Renal cortex interstitium (tissue), 11 donors: ENCODE measurements around the gene CALY. TPM values are rescaled to one million over a fixed set of nuclear protein-coding genes. Genes with fewer than 3 reads are reported as not detected.
"Not testable (repeated sequence)": the region's sequence is repeated elsewhere in the genome, so short reads cannot be mapped to it uniquely, and the experiment has no call there.

Source experiments
- DNase-seq, 11 donors: peaks; one replicate each; pipeline ENCODE4 v3.0.0-alpha.2; 2013; ENCODE audit warnings: low read depth in 9 of 11, low spot score in 4 of 11; ENCODE audit errors: extremely low read depth in 1 of 11
- polyA plus RNA-seq, 3 donors: library from polyadenylated mRNA; unstranded; fragments of 120-200 nt; gene quantifications; one replicate each; pipeline ENCODE4 v1.2.1, GENCODE V29; 2013; ENCODE audit not compliant: insufficient read length in 3 of 3

The CALY gene
- polyA plus RNA-seq, 3 donors, result 0.54 to 0.70 TPM; not detected in 1

DNA sequence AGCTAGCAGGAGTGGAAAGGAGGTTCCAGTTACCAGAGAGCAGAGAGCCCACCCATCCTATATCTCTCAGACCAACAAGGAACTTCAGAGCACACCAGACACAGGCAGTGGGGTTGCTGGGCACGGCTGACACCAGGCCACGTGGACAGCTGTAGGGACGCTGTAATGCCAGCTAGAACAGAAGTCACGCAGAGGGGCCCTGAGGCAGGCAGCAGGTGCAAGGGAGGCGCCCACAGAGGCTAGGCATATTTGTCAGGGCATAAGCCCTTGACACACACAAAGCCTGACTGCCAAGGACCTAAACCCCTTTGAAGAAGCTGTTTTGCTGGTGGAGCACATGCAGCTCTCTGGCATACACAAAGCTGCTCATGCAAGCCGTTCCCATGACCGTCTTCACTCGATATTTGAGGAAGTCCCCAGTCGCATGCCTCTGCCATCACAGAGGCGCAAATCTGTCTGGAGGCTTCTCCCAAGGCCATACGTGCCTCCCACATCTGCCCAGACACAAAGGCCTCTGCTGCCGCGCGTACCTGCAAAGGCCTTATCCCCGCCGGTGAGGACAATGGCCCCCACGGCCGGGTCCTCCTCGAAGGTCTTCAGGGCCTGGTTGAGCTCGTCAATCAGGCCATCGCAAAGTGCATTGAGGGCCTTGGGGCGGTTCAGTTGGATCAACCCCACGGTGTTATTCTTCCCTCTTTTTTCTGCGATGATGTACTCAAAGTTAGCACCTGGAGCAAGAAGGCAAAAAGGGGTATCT lies 33.5 kb upstream of the CALY start:
- no peak for DNase-seq

DNA sequence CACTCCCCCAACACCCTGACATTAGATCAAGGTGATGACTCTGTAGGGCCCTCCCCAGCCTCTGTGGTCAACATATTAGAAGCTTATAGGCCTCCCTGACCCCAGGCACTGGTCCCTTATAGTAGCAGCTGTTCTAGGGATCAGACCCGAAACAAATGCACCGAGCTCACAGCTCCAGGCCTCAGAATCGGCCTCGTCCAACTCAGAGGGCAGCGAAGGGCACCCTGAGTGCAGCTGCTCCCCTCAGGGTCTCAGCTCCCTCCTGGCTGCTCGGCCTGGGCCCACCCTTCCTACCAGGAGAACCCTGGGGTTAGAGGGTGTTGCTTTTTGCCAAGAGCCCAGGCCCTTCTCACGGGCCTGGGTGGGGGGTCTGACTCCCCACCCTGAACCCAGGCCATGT lies 31.5 kb upstream of the CALY start:
- no peak for DNase-seq

DNA sequence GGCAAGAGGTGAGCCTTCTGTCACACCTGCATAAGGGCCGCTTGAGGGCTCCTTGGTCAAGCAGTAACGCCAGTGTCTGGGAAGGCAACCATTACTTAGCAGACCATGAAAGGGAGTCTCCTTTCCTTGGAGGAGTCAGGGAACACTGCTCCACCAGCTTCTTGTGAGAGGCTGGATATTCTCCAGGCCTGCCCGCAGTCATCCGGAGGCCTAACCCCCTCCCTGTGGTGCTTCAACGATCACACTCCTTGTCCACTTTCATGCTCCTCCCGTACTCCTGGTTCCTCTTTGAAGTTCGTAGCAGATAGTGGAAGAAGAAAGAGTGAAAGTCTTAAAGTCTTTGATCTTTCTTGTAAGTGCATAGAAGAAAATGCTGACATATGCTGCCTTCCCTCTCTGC lies 30.8 kb upstream of the CALY start:
- not testable (repeated sequence) for DNase-seq

DNA sequence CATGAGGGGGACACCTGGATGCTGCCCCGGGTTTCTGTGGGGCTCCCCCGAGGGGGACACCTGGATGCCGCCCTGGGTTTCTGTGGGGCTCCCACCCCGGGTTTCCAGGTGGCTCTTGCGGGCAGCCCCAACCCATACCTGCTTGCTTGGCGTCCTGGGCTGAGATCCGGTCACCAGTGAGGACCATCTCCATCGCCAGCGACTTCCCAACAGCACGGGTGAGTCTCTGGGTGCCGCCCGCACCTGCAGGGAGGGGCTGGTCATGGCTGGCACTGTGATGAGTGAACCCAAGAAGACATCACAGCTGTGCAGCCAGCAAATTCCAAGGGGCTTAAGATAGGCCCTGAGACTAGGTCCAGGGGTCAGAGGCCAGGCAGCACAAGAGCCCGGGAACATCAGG lies 30.1 kb upstream of the CALY start:
- no peak for DNase-seq

GRCh38 chr10:133366130-133366478 lies 29.4 kb upstream of the CALY start:
- DNase-seq, result no peak

DNA sequence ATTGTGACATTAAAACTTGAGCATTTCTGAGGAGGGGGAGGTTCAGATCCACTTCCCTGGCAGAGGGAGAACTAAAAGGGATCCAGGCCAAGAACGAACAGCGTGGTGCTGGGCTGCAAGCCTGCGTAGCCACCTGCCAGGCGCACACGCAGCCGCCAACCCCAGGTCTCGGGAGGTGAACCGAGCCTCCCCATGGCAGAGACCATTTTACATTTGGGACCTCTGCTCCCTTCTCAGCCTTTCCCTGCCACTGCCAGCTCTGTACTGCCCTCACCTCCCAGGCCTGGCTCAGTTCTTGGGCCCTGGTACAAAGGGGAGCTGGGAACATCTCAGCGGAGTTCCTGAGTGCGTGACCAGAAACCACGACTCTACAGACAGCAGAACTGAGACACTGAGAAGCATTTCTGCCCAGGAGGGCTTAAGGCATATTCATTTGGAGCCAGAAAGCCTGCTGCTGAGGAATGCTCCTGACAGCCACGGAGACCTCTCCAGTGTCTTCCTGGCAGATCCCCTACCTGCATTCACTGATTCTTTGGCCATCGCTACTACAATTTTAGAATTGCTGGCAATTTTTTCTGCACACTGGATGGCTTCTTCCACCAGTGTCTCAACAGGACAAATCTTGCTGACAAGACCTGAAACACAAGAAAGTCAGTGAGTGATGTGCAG lies 28.9 kb upstream of the CALY start:
- DNase-seq, result no peak

GRCh38 chr10:133364645-133365431 lies 28.1 kb upstream of the CALY start:
- DNase-seq, result no peak

DNA sequence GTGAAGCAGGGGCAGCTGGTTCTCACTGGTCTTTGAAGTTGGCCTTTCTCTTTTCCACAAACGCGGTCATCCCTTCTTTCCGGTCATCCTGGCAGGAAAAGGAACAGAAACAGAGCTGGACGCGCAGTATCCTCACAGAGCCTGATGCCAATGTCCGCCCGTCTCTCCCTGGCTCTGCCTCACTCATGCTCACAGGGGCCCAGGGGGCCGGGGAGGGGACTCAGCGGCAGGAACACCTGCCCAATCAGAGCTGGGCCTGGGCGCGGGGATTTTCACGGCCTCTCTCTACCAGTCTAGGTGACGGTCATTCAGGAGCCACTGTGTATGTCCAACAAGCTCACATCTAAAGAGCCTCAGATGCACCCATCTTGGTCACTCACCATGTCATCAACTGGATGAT lies 26.1 kb upstream of the CALY start:
- no peak for DNase-seq

- DNase-seq, result no peak
These were observed 25.2 kb upstream of the CALY start for GRCh38 chr10:133361773-133362441.

DNA sequence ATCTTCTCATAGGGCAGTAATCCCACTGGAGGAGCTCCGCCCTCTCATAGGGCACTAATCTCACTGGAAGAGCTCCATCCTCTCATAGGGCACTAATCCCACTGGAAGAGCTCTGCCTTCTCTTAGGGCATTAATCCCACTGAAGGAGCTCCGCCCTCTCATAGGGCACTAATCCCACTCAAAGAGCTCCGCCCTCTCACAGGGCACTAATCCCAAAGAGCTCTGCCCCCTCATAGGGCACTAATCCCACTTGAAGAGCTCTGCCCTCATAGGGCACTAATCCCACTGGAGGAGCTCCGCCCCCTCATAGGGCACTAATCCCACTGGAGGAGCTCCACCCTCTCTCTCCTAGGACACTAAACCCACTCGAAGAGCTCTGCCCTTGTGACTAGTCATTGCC lies 24.5 kb upstream of the CALY start:
- no peak for DNase-seq

GRCh38 chr10:133359972-133360610 lies 23.4 kb upstream of the CALY start:
- no peak for DNase-seq

- peak in 1 of 11 donors; percentile 20 for DNase-seq
These were observed 22.9 kb upstream of the CALY start for GRCh38 chr10:133359554-133359971.

DNA sequence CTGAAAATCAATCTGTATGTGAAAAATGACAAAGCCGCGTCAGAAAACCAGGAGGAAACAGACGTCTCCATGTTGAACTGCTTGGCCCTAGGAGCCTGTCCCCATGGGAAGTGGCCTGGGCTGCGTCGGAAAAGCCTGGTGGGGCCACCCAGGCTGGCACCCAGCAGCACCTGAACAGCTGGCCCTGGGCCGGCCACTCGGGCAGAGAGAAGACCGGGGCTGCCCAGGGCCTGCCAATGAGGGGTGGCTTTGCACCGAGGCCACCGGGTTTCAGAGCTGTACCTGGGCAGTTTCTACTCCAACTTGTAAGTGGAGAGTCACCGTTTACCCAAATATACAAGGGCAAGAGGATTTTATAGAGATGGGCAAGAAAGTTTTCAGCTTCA lies 22.2 kb upstream of the CALY start:
- DNase-seq, result no peak

- no peak for DNase-seq
These were observed 21.6 kb upstream of the CALY start for GRCh38 chr10:133358162-133358924.

DNA sequence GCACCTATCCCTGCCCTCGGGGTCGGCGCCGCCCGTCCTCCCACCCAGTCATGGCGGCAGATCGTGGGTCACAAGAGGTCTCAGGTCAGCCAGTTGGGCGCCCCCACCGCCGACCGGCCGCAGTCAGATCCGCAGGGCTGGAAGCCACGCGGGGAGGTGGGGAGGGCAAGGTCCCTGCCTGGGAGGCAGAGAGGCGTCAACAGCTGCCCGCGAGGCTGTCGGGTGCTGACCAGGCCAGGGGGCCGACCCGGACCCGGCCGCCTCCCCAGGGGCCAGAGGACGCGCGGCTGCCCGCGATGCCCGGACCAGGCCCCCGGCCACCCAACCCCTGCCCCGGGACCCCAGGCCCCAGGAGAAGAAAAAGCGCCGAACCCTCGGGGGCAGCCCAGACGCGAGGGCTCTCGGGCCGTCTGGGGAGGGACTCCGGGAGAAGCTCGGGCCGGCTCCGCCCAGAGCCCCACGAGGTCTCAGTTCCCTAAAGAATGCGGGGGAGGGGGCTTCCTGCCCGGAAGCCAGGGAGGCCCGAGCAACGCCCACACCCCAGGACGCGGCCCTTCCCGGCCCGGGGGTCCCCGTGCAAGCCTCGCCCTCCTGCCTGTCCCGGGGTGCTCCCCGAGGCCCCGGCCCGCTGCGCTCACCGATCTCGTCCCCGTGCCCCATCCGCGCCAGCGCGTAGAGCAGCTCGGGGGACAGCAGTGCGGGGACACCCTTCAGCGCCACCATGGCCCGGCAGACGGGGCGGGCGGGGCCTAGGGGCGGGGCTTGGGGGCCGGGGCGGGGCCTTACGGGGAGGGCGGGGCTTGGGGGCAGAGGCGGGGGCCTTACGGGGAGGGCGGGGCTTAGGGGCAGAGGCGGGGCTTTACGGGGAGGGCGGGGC lies 20.8 kb upstream of the CALY start, which contains the start of gene FUOM:
Gene FUOM (minus strand): TSS at position 735 of the 877 bp plus-strand sequence. CDS start 12 bp downstream, at position 723.
- DNase-seq, result peak in 10 of 11 donors; percentile 45 to 80 (median 76)

DNA sequence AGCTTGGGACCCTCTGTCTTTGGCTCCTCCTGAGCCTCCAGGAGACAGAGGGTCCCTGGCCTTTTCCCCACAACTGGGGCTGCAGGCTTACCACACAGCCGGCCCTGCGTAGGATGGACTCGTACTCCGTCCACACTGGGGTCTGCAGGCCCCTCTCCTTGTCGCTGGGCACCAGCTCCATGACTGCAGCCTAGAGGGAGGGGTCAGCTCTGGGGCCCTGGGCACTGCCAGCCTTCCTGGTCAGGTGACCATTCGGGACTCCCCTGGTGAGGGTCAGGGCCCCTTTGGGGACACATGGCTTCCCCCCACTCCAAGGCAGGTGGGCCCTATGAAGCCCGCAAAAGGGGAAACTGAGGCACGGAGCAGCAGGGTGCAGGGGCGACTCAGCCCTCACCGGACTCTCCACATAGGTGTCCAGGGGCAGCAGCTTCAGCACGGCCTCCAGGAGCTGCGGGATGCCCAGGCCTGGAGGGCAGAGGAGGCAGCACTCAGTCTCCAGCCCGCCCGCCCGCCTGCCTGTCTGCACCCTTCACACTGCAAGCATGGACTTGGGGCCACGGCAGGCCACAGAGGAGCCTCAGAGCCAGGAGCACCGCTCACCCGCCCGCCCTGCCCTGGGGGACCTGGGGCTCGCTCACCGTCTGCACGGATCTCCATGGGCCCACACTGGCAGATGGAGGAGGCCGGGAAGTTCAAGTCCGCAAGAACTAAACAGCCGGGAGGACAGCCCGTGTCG lies 20.0 kb upstream of the CALY start:
- DNase-seq, result no peak

- DNase-seq, result no peak
These were observed 19.3 kb upstream of the CALY start for GRCh38 chr10:133355991-133356390.
